GM12801 (cell line): ENCODE data around the gene EDN3.

Experiments used
- CTCF ChIP-seq: IDR thresholded peaks from one replicate; pipeline ENCODE4 v1.5.1; 2011; ENCODE audit warnings: control low read depth; ENCODE audit not compliant: insufficient read length; ENCODE audit errors: extremely low read depth

The EDN3 gene

GRCh38 chr20:59361411-59361810 is 61.0 kb downstream of the EDN3 start:
- TF ChIP-seq CTCF, result no peak

DNA sequence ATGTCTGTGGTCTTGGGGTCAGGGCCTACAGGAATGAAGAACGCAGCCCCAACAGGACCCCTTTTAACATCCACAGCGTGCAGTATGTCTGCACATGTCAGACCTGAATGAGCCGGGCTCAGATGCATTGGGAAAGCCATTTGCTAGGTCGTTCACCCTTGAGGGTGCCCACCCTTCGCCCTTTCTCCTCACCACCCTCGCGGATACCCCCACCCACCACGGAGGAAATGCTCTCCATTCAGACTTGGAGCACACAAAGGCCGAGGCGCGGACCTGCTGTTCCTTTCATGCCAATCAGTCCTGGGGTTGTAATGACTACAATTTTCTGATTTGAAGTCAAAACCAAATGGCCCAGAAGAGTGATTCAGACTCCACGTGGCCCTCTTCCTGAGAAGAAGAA is 62.7 kb downstream of the EDN3 start:
- no peak for TF ChIP-seq CTCF

- TF ChIP-seq CTCF, result no peak
Observed at GRCh38 chr20:59364611-59365010, 64.2 kb downstream of the EDN3 start.

DNA sequence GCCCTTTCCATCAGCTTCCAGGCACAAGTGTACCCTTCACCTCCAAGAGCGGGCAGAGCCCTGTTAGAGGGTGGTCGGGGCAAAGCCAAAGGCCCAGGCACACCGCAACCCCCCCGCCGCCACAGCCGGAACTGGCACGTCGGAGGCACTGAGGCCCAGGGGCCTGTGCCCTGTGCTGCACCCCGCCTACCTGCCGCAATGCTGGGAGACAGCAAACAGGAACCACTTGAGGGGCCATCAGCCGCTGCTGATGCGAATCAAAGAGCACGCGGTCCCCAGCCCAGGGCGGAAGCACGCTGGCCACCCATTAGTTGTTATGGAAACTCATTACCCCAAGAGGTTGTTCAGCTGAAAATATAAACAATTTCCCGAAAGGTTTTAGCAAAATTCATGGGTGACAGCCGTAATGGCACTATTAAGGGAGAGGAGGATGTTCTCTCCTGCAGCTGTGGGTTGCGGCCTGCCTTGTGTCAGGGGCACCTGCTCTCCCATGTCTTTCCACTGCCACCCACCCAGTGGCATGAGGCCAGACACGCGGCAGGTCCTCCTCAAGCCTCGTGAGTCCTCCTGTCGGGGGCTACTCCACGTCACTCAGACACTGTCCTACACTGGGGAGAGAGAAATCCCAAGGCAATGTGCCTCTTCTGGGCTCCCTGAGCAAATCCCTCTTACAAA is 65.3 kb downstream of the EDN3 start:
- no peak for TF ChIP-seq CTCF

GRCh38 chr20:59371431-59371830 is 71.0 kb downstream of the EDN3 start:
- TF ChIP-seq CTCF, result no peak

- TF ChIP-seq CTCF, result no peak
Observed at GRCh38 chr20:59374261-59374660, 73.8 kb downstream of the EDN3 start.

DNA sequence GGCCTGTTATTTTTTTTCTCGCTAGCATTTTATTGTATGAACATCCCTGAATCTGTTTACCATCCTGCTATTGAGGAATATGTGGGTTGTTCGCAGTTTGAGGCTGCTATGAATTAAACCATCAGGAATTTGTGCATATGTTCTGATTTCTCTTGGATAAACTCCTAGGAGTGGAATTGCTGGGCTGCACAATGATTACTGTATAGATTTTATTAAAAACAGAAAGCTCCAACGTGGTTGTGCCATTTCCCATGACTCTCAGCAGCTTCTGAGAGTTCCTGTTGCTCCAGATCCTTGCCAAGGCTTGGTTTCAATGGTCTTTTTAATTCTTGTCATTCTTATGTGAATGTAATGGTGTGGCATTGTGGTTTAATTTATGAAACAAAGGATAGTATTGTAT is 75.1 kb downstream of the EDN3 start:
- TF ChIP-seq CTCF, result no peak
